ENCODE measurements around the gene KRT39. TPM values are rescaled to one million over a fixed set of nuclear protein-coding genes. Genes with fewer than 3 reads are reported as not detected.

Gene KRT39
- total RNA-seq: not detected

- Histone ChIP-seq H3K36me3 (no peaks in the 10 kb centered on the region), H3K27me3 (no peaks in the 10 kb centered on the region), H3K4me3 (no peak within 1 kb of the TSS), H3K9me3 (no peaks in the 10 kb centered on the region), H3K27ac (no peak within 1 kb of the TSS), H3K4me1 (no peaks in the 10 kb centered on the region)
- TF ChIP-seq POLR2A (IDR thresholded peaks at IDR 0.05) (no peak), CTCF (IDR thresholded peaks at IDR 0.05) (no peak), EP300 (IDR thresholded peaks at IDR 0.05) (no peak)
- DNase-seq (ENCODE audit: low spot score in 2 of 2): no peak
- WGBS, 2 donors: 72 to 89% methylated on average over 1 of the region's 1 CpG
These were observed at the start of gene KRT39 for GRCh38 chr17:40966848-40967247. KRT39 (minus strand) TSS chr17:40966948; CDS start chr17:40966856, 92 bp downstream.

- Histone ChIP-seq H3K4me1 (no peaks in the 10 kb centered on the region), H3K9me3 (no peaks in the 10 kb centered on the region), H3K4me3 (no peak overlapping the region), H3K27me3 (no peaks in the 10 kb centered on the region), H3K27ac (no peak overlapping the region), H3K36me3 (no peaks in the 10 kb centered on the region)
- TF ChIP-seq CTCF (IDR thresholded peaks at IDR 0.05) (no peak), POLR2A (IDR thresholded peaks at IDR 0.05) (no peak), EP300 (IDR thresholded peaks at IDR 0.05) (no peak)
- WGBS, 2 donors: 70 to 77% methylated on average over 7 of the region's 7 CpGs
- DNase-seq (ENCODE audit: low spot score in 2 of 2): no peak
These were observed 48.7 kb upstream of the KRT39 start for GRCh38 chr17:41015454-41015853.

- H3K4me1 ChIP-seq: no peaks in the 10 kb centered on the region
- TF ChIP-seq CTCF (IDR thresholded peaks at IDR 0.05) (no peak), POLR2A (IDR thresholded peaks at IDR 0.05) (no peak), EP300 (IDR thresholded peaks at IDR 0.05) (no peak)
- H3K27me3 ChIP-seq: no peaks in the 10 kb centered on the region
- H3K4me3 ChIP-seq: no peak overlapping the region
- H3K9me3 ChIP-seq: no peaks in the 10 kb centered on the region
- H3K36me3 ChIP-seq: no peaks in the 10 kb centered on the region
- DNase-seq (ENCODE audit: low spot score in 2 of 2): no peak
- H3K27ac ChIP-seq: no peak overlapping the region
- WGBS, 2 donors: 14 to 24% methylated on average over 1 of the region's 1 CpG
These were observed 46.9 kb upstream of the KRT39 start for GRCh38 chr17:41013606-41014005.

GRCh38 chr17:41013181-41013580 is 46.4 kb upstream of the KRT39 start:
- TF ChIP-seq EP300 (IDR thresholded peaks at IDR 0.05) (no peak), POLR2A (IDR thresholded peaks at IDR 0.05) (no peak), CTCF (IDR thresholded peaks at IDR 0.05) (no peak)
- Histone ChIP-seq H3K4me3 (no peak overlapping the region), H3K9me3 (no peaks in the 10 kb centered on the region), H3K27me3 (no peaks in the 10 kb centered on the region), H3K27ac (no peak overlapping the region), H3K36me3 (no peaks in the 10 kb centered on the region), H3K4me1 (no peaks in the 10 kb centered on the region)
- WGBS, 2 donors: 88 to 92% methylated on average over 3 of the region's 3 CpGs
- DNase-seq (ENCODE audit: low spot score in 2 of 2): no peak

GRCh38 chr17:41012326-41013120 is 45.8 kb upstream of the KRT39 start:
- no peak for DNase-seq (ENCODE audit: low spot score in 2 of 2)
- no peaks in the 10 kb centered on the region for H3K4me1 ChIP-seq
- no peak overlapping the region for H3K4me3 ChIP-seq
- no peak for TF ChIP-seq POLR2A (IDR thresholded peaks at IDR 0.05)
- no peak for TF ChIP-seq CTCF (IDR thresholded peaks at IDR 0.05)
- no peak for TF ChIP-seq EP300 (IDR thresholded peaks at IDR 0.05)
- H3K9me3 ChIP-seq: no peaks in the 10 kb centered on the region
- no peak overlapping the region for H3K27ac ChIP-seq
- WGBS, 2 donors: 80 to 82% methylated on average over 6 of the region's 6 CpGs
- no peaks in the 10 kb centered on the region for H3K27me3 ChIP-seq
- no peaks in the 10 kb centered on the region for H3K36me3 ChIP-seq
